K562 (cell line): ENCODE measurements around the gene SERPINA6.

ENCODE experiments used
- CTCF ChIP-seq, 3 experiments: IDR thresholded peaks in 2 of 3; conservative IDR thresholded peaks in 1 of 3; 2 replicates each; pipeline ENCODE4 v1.5.1; 2011 to 2012; ENCODE audit warnings: low read length in 3 of 3, mild to moderate bottlenecking in 3 of 3, control low read depth in 2 of 3, improper control_type of control experiment in 1 of 3, inconsistent platforms in 1 of 3, low read depth in 1 of 3, mixed read lengths in 1 of 3, moderate library complexity in 1 of 3; ENCODE audit not compliant: insufficient read depth in 2 of 3
- E2F5 ChIP-seq: sonication (generic); formaldehyde crosslinking; IDR thresholded peaks from 2 replicates; pipeline ENCODE4 v1.8.0; 2022; ENCODE audit warnings: mild to moderate bottlenecking, missing genetic modification reagents
- FOXO4 ChIP-seq: fragments of 450-650 bp; formaldehyde crosslinking; IDR thresholded peaks from 2 replicates; pipeline ENCODE4 v1.4.0; 2020; ENCODE audit warnings: mild to moderate bottlenecking, moderate library complexity
- FOXP1 ChIP-seq: sonication (generic); formaldehyde crosslinking; IDR thresholded peaks from 2 replicates; pipeline ENCODE4 v1.8.0; 2022; ENCODE audit warnings: mild to moderate bottlenecking, missing genetic modification reagents
- GATAD2A ChIP-seq: fragments of 450-650 bp; IDR thresholded peaks from 2 replicates; pipeline ENCODE4 v1.6.1; 2017
- HMGN3 ChIP-seq: IDR thresholded peaks from 2 replicates; pipeline ENCODE4 v1.6.1; 2011; ENCODE audit warnings: borderline replicate concordance, low read depth, mild to moderate bottlenecking, mixed read lengths, low read length; ENCODE audit not compliant: insufficient read length; ENCODE audit errors: extremely low read depth
- JUNB ChIP-seq: fragments of 450-650 bp; formaldehyde crosslinking; conservative IDR thresholded peaks from 2 replicates; pipeline ENCODE4 v1.4.0; 2020; ENCODE audit warnings: mild to moderate bottlenecking
- NELFE ChIP-seq: IDR thresholded peaks from 2 replicates; pipeline ENCODE4 v1.6.1; 2011; ENCODE audit warnings: mild to moderate bottlenecking; ENCODE audit not compliant: insufficient read depth, insufficient read length
- SMARCA5 ChIP-seq: fragments of 450-650 bp; IDR thresholded peaks from 2 replicates; pipeline ENCODE4 v1.6.1; 2016
- SRSF9 ChIP-seq: fragments of 200-400 bp; formaldehyde crosslinking; IDR thresholded peaks from 2 replicates; pipeline ENCODE4 v1.6.1; 2017; ENCODE audit warnings: low read depth, low read length, borderline replicate concordance
- TARDBP ChIP-seq: fragments of 450-650 bp; IDR thresholded peaks from 2 replicates; pipeline ENCODE4 v1.6.1; 2016
- YY1 ChIP-seq, 3 experiments: IDR thresholded peaks; 2 replicates each; pipeline ENCODE4 v1.6.1; 2011; ENCODE audit warnings: low read length in 2 of 3, mild to moderate bottlenecking in 2 of 3, moderate library complexity in 2 of 3, borderline replicate concordance in 1 of 3, control low read depth in 1 of 3, low read depth in 1 of 3; ENCODE audit not compliant: insufficient read depth in 3 of 3, insufficient replicate concordance in 2 of 3, control insufficient read depth in 1 of 3, insufficient read length in 1 of 3; ENCODE audit errors: extremely low read depth in 1 of 3

- TF ChIP-seq CTCF (IDR thresholded peaks at IDR 0.05 in 2 of 3, conservative IDR thresholded peaks at IDR 0.05 in 1 of 3; ENCODE audit: insufficient read depth in 2 of 3, low read depth in 1 of 3, low read length in 3 of 3) = no peak
- TF ChIP-seq HMGN3 = no peak
- no peak for TF ChIP-seq JUNB
- TF ChIP-seq TARDBP = no peak
- TF ChIP-seq GATAD2A = no peak
- no peak for TF ChIP-seq YY1 (IDR thresholded peaks at IDR 0.05; ENCODE audit: borderline replicate concordance in 1 of 3, control insufficient read depth in 1 of 3, extremely low read depth in 1 of 3, insufficient read depth in 3 of 3, insufficient read length in 1 of 3, insufficient replicate concordance in 2 of 3, low read depth in 1 of 3, low read length in 2 of 3)
- TF ChIP-seq SMARCA5 = no peak
- TF ChIP-seq E2F5 (CRISPR knock-in tag) = no peak
- no peak for TF ChIP-seq NELFE
- no peak for TF ChIP-seq SRSF9
- no peak for TF ChIP-seq FOXP1 (CRISPR knock-in tag)
- TF ChIP-seq FOXO4 (CRISPR knock-in tag) = no peak
Measured at GRCh38 chr14:94303111-94303510, 20.0 kb downstream of the SERPINA6 start.
